Measurements from ENCODE around the gene TMEM178A.

GRCh38 chr2:39658371-39658770 is 7.3 kb upstream of the TMEM178A start:
- TF ChIP-seq CTCF (IDR thresholded peaks at IDR 0.05) (no peak), POLR2A (IDR thresholded peaks at IDR 0.05) (no peak)
